ENCODE measurements around the gene VPS37B.
A peak's percentile ranks its signal among the peaks of the same experiment; 100 is the strongest.

VPS37B gene

DNA sequence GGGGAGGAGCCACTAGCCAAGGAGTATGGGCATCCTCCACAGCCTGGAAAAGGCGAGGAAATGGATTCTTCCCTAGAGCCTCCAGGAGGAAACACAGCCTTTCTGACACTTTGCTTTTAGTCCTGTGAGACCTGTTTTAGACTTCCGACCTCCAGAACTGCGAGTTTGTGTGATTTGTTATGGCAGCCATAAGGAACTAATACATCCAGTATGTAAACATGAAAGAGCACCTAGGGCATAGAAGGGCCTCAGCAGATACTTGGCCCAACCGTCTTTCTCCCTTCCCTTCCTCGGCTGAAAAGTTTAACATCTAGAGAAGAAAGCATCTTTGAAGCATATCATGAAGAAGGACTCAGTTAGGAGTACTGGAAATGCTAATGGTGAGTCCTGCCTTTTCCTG lies 57.1 kb downstream of the VPS37B start:
- DNase-seq (ENCODE audit: low spot score), result no peak

GRCh38 chr12:122837306-122838265 lies 58.3 kb downstream of the VPS37B start:
- DNase-seq (ENCODE audit: low spot score), result no peak

GRCh38 chr12:122836027-122836921 lies 59.6 kb downstream of the VPS37B start:
- peak; percentile 76 for DNase-seq (ENCODE audit: low spot score)

- peak; percentile 83 for DNase-seq (ENCODE audit: low spot score)
These were observed 60.2 kb downstream of the VPS37B start for GRCh38 chr12:122835750-122836026.

GRCh38 chr12:122834921-122835749 lies 60.8 kb downstream of the VPS37B start, which contains the start of gene HIP1R:
Gene HIP1R (plus strand): TSS chr12:122835457. CDS start chr12:122835551, 94 bp downstream.
- peak; percentile 78 for DNase-seq (ENCODE audit: low spot score)

GRCh38 chr12:122834104-122834920 lies 61.6 kb downstream of the VPS37B start:
- DNase-seq (ENCODE audit: low spot score), result peak; percentile 90

- no peak for DNase-seq (ENCODE audit: low spot score)
These were observed 65.3 kb downstream of the VPS37B start for GRCh38 chr12:122830517-122831214.

DNA sequence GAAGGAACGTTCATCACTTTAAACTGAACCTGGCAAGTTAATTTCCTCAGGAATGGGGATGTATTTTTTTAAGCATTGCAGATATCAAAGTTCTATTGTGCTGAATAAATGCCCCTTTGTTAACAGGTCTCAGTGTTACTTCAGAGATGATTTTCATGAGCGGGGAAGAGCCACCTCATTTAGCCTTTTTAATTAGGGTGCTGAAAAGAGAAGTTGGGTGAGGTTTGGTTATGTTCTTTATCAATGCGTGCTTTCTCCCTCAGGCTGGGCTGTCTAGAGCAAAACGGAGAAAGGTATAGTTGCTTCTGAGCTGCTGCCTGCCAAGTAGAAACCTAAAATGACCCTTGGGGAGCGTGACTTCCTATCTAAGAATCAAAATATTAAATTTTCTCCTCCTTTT lies 68.7 kb downstream of the VPS37B start:
- DNase-seq (ENCODE audit: low spot score), result no peak

- no peak for DNase-seq (ENCODE audit: low spot score)
These were observed 69.9 kb downstream of the VPS37B start for GRCh38 chr12:122825773-122826724.

DNA sequence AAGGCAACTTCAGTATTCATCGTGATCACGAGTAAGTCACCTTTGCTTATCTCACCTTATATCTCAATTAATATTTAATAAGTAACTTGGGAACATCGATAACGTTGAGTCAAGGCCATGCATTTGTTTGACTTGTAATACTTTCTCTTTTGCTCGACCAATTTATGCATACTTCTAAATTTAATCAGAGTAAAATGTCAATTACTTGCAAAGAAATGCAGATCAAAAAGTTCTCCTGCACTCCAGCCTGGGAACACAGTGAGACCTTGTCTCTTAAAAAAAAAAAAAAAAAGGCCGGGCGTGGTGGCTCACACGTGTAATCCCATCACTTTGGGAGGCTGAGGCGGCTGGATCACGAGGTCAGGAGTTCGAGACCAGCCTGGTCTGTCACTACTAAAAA lies 72.5 kb downstream of the VPS37B start:
- DNase-seq (ENCODE audit: low spot score), result no peak

DNA sequence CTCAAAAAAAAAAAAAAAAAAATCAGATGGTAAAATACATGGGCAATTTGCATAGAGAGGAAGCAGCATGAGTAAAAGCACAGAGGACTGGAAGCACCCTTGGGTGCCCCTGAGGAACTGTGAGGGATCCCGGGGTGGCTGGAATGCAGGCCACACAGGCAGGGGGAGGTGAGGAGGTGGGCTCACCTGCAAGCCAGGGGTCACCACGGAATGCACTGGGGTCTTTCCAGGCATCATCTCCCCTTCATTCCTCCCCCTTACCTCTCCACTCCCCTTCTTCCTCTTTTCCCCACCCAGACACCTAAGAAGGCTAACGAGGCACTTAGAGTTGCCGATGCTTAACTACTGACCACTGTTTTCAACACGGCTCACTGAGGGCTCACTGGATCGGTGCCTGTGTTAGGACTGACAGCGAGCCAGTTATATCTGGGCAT lies 75.1 kb downstream of the VPS37B start:
- no peak for DNase-seq (ENCODE audit: low spot score)

DNA sequence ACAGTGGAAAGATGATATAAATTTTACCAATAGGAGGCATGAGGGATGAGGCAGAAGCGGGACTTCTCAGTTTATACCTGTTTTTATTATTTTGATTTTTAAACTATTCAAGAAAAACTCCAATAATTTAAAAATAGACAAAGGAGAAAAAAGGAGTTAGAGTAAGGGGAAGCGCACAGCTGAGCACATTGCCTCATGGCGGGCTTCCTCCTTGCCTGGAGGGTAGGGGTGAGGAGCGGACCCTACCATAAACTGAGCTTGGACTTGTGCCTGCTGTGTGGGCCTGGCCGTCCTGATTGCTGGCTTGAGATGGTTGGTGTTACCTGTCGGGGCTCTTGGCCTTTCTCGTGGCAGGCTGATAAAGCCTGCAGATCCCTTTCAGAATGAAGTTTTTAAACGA lies 75.8 kb downstream of the VPS37B start:
- no peak for DNase-seq (ENCODE audit: low spot score)

DNA sequence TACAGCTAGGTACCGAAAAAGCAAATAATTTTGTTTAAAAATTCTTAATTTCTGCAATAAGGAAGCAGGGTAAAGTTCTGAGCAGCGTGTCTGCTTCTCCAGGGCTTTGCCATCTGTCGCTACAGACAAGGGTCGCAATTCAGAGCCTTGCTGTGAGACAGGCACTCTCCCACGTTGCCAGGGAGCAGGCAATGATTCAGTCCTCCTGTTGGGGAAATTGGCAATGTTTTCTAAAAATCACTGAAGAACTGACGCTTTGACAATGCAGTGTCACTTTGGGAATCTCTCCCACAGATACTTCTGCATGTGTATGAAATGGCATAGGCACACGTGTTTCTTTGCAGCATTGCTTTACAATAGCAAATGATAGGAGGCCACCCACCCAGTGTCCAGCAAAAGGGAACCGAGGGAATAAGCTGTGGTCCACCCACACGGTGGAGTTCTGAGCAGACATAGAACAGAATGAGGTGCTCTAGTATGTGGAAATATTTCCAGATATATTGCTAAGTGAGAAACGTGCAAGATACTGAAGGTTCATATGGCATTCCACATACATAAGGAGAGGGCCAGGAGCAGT lies 76.6 kb downstream of the VPS37B start:
- no peak for DNase-seq (ENCODE audit: low spot score)
